Choroid plexus epithelial cell (primary cell): ENCODE results near the gene TRIM13.

ENCODE experiments used
- DNase-seq: peaks from one replicate; pipeline ENCODE4 v3.0.0-alpha.2; 2010; ENCODE audit warnings: low read depth
- H3K4me3 ChIP-seq: 2 replicates; pipeline ENCODE4 v1.5.1; 2011; ENCODE audit warnings: low read depth, mild to moderate bottlenecking, control low read depth, low read length, moderate library complexity
- TF ChIP-seq, protein P1 (sequence below): conservative IDR thresholded peaks from 2 replicates; pipeline ENCODE4 v1.5.1; 2011; ENCODE audit warnings: low read depth, mild to moderate bottlenecking, control low read depth, inconsistent platforms, low read length, moderate library complexity

The TRIM13 gene

DNA sequence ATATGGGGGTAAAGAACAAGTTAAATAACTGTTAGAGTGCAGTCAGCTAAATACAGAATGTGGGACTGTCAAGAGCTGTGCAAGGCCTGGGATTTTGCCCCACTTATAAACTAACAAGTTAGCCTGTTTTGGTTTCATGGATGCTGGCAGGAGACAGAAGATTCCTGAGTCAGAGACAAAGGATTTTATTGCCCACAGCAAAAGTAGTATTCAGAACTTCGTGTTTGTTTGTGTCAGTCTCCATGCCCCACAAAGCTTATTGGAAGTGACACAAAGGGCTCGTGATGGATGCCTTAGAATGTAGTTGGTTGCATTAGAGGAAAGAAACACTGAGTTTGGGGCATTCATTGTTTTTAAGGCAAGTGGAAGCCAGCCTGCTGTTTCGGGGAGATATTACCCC, 38.5 kb upstream of the TRIM13 start:
- H3K4me3 ChIP-seq, result no peak overlapping the region
- no peak for DNase-seq
- TF ChIP-seq, protein P1, sequence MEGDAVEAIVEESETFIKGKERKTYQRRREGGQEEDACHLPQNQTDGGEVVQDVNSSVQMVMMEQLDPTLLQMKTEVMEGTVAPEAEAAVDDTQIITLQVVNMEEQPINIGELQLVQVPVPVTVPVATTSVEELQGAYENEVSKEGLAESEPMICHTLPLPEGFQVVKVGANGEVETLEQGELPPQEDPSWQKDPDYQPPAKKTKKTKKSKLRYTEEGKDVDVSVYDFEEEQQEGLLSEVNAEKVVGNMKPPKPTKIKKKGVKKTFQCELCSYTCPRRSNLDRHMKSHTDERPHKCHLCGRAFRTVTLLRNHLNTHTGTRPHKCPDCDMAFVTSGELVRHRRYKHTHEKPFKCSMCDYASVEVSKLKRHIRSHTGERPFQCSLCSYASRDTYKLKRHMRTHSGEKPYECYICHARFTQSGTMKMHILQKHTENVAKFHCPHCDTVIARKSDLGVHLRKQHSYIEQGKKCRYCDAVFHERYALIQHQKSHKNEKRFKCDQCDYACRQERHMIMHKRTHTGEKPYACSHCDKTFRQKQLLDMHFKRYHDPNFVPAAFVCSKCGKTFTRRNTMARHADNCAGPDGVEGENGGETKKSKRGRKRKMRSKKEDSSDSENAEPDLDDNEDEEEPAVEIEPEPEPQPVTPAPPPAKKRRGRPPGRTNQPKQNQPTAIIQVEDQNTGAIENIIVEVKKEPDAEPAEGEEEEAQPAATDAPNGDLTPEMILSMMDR, result no peak

DNA sequence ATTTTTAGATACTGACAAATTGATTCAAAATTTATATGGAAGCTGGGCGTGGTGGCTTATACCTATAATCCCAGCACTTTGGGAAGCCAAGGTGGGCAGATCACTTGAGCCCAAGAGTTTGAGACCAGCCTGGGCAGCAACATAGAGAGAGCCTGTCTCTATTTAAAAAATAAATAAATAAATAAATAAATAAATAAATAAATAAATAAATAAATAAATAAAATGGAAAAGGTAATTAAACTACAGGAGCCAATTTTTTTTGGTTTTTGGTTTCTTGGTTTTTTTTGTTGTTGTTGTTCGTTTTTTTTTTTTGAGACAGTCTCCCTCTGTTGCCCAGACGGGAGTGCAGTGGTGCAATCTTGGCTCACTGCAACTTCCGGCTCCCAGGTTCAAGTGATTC, 29.4 kb upstream of the TRIM13 start:
- no peak overlapping the region for H3K4me3 ChIP-seq
- TF ChIP-seq, protein P1, result no peak
- no peak for DNase-seq

DNA sequence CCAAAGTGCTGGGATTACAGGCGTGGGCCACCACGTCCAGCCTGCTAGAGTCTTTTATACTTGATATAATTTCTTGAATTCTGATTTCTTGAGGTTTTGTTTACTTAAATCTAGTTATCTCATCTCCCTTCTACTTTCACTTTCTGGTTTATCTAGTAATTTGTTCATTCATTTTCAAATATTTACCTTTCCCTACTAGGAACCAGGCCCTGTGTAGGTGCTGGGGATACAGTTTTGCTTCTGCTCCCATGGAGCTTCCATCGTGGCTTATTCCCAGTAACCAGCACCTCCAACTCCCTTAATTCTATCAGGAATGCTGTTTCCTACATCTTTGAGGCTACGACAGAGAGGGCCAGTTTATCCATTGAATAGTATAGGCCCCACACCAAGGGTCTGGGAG, 24.1 kb upstream of the TRIM13 start:
- DNase-seq, result no peak
- TF ChIP-seq, protein P1, result no peak
- H3K4me3 ChIP-seq, result no peak overlapping the region

DNA sequence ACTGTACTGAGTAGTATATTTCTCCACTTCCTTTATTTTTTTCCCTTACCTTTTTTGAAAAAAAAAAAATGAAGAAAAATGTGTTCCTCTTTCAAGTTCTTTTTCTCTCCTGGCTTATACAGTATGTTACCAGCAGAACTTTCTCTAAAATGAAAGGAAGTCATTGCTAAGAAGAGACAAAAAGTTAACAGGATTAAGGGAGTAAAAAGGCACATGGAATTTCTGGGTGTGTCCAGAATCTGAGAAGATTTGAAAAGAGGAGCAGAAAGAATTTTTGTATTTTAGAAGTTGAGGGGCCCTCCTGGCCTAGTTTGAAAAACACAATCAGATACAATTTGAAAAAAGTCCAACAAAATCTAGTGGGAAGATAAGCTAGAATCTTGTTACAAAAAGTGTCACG, 21.0 kb upstream of the TRIM13 start:
- H3K4me3 ChIP-seq, result no peak overlapping the region
- no peak for DNase-seq
- TF ChIP-seq, protein P1, result no peak

DNA sequence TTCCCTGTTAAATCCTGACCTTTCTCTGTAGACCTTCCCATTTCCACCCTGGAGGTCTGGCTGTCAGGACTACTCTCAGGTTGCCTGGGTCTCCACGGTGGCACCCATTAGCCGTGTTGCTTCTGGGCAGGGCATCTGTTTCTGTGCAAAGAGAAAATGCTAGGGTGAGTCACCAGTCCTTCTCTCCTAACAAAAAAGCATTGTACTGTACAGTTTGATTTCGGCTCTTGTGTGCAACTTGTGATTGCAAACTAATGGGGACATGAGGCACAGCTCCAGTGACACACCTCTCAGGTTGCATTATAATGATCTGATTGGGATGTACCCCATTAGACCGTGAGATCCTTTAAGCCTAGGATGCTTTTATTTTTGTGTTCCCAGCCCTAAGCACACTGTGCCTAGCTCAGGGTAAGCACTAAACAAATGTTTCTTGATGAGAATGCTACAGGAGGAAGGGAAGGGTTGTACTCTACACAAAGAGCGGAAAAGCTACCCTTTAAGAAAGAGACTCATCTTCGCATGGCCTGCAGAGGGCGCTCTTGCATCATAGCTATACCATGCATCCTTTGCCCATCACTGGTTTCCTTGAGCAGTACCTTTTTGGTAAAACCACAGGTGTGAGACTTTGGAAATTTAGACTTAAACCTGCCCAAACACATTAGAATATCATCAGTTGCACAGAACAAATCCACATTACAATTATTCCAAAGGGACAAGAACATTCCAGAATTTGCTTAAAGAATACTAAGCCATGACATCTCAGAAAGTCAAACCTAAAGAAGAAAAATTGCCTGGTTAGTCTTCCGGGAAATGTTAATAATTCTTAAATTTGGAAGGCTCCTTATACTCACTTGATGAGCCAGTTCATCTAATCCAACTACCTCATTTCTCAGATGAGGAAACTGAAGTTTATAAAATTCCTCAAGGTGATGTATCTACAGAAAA, 20.3 kb upstream of the TRIM13 start:
- H3K4me3 ChIP-seq, result no peak overlapping the region
- DNase-seq, result peak; percentile 85
- TF ChIP-seq, protein P1, result peak; percentile 98

DNA sequence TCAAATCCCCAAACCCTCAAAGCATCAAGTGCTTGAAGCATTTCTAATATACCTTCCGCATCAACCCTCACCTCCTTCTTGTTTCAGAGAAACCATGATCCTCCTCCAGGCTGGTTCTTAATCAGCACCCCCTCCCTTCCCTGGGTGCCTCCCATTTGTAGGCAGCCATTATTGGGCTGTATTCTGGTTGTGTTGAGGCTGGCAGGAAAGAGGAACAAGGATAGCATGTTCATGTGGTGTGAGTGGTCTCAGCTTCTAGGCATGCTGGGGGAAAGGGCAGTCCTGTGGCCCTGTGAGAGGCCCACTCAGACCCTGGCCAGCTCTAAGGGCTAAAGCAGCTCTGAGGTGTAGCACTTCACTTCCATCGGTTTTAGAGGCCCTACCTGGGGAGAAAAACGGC, 18.9 kb upstream of the TRIM13 start:
- no peak overlapping the region for H3K4me3 ChIP-seq
- DNase-seq, result no peak
- TF ChIP-seq, protein P1, result no peak

DNA sequence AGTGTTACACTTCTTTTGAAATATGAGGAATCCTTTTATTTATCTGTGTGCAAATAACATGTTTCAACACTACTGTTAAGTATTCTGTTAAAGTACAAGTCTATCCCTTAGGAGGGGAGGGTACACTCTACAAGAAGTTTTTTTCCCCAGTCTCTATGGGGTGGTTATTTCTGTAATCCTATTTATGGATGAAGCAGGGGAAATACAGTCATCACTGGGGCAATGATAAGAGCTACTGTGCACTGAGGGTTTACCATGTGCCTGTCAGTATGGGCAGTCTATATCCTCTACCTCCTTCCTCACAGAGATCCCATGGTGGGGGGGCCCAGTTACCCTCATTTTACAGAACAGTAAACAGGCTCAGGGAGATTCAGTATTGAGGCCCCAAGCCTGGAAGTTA, 16.6 kb upstream of the TRIM13 start:
- TF ChIP-seq, protein P1, result no peak
- no peak for DNase-seq
- H3K4me3 ChIP-seq, result no peak overlapping the region
